ENCODE data around the gene MARK1.
"Not testable (repeated sequence)": the region's sequence is repeated elsewhere in the genome, so short reads cannot be mapped to it uniquely, and the experiment has no call there.

MARK1 gene

GRCh38 chr1:220529521-220530020, 1.6 kb downstream of the MARK1 start:
- DNase-seq, result no peak

DNA sequence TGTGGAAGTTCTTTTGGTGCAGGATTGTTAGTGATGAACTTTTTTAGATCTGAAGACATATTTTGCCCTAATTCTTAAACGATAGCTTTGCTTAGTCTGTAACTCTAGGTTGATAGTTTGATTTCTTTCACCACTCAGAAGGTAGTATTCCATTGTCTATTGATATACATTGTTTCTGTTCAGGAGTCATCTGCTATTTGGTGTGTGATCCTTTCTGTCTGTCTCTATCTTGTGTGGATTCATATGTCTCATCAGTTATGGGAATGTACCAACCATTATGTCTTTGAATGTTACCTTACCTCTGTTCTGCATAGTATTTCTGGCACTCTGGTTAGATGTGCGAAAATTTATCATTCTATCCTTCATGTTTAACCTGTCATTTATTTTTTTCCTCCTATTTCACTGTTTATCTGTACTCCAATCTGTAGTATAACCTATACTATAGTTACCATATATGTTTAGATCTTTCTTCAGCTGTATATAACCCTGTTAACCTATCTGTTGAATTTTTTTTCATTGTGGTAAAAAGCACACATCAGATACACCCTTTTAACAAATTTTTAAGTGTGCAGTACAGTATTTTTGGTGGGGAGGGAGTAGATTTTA, 5.7 kb downstream of the MARK1 start:
- no peak for DNase-seq

GRCh38 chr1:220544901-220545303, 17.0 kb downstream of the MARK1 start:
- DNase-seq, result no peak

GRCh38 chr1:220550811-220551399, 23.0 kb downstream of the MARK1 start:
- DNase-seq, result no peak

DNA sequence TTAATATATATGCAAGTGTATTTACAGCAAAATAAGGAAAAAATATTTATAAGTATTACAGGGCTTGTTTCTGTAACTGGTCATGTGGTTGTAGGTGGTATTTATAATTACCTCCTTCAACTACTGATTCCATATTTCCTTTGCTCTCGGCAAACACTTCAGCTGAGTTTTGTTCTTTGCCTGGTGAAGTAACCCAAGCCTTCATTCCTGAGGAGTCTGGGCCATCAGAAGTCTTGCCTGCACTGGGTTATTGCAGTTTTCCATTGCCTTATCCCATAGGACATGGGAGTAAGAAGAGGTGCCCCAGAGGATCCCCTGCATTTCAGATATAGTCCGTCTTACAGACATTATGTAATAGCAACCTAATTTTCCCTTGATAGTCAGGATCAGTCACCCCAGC, 23.8 kb downstream of the MARK1 start:
- DNase-seq, result no peak

GRCh38 chr1:220552672-220553260, 24.8 kb downstream of the MARK1 start:
- no peak for DNase-seq

GRCh38 chr1:220556641-220557040, 28.7 kb downstream of the MARK1 start:
- no peak for DNase-seq

GRCh38 chr1:220563564-220563963, 35.6 kb downstream of the MARK1 start:
- no peak for DNase-seq

DNA sequence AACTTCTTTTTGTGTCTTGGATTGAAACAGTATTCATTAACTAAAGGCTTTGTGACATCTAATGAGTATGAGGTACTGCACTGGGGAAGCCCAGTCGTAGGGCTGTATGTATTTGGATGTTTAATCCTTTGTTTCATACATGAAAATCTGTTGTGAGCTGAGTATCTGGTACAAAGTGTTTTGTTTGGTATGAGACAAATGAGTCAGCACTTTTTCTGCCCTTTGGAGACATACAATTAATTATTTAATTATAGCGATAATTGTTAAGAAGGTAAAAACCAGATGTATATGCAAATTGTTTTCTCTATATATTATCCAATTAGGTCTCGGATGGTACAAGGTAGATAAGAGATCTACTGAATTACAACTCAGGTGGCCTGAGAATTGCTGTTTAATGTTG, 36.3 kb downstream of the MARK1 start:
- no peak for DNase-seq

DNA sequence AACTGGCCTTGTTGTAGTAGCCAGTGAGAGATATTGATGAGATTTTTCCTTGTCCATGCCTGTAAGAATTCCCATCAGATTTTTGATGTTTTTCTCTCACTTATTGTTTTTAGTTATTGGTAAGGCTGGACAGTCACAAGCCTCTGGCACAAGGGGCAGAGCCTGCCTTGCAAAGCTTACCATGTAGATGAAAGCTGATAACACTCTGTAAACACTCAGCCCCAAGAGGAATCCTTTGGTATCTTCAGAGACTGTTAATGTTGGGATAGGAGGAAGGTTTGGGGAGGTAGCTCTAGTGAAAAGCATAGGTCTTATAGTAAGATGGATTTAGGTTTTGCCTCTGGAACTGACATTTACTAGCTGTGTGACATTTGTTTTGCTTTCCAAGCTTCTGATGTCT, 37.7 kb downstream of the MARK1 start:
- no peak for DNase-seq

DNA sequence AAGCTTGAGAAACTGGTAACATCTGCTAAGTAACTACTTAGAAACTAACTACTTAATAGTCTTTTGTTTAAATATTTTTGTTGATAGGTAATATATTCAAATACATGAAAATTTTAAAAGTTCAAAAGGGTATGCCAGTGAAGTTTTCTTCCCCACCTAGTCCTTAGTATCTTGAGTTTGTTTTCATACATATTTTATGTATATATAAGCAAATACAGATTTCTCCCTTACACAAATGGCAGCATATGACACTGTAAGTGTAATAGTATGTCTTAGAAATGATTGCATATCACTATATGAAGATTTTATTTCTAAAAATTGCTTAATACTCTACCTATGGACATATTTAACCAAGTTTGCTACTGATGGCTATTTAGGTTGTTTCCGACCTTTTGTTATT, 38.9 kb downstream of the MARK1 start:
- DNase-seq, result no peak

DNA sequence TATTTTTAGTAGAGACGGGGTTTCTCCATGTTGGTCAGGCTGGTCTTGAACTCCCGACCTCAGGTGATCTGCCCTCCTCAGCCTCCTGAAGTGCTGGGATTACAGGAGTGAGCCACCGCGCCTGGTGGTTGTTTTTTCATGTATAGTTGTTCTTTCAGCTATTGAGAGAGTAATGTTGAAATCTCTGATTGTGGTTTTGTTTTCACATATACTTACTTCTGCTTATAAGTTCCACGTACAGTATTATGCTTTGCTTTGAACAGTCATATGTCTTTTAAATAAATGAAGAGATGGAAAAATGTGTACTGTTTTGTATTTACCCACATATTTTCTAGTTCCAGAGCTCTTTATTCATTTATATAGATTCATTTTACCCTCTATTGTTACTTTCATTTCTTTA, 44.5 kb downstream of the MARK1 start:
- no peak for DNase-seq

DNA sequence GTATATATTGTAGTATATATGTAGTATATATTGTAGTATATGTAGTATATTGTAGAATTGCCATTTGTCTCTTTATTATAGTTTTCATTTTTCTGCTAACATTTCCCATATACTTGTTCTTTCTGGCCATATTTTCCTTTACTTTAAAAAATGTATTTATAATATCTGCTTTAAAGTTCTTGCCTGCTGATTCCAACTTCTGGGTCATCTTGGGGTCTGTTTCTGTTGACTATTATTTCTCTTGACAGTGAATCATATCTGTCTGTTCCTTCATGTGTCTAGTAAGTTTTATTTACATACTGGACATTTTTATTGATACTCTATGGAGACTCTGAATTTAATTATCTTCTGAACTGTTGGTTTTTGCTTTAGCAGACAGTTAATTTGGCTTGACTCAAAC, 45.9 kb downstream of the MARK1 start:
- no peak for DNase-seq

DNA sequence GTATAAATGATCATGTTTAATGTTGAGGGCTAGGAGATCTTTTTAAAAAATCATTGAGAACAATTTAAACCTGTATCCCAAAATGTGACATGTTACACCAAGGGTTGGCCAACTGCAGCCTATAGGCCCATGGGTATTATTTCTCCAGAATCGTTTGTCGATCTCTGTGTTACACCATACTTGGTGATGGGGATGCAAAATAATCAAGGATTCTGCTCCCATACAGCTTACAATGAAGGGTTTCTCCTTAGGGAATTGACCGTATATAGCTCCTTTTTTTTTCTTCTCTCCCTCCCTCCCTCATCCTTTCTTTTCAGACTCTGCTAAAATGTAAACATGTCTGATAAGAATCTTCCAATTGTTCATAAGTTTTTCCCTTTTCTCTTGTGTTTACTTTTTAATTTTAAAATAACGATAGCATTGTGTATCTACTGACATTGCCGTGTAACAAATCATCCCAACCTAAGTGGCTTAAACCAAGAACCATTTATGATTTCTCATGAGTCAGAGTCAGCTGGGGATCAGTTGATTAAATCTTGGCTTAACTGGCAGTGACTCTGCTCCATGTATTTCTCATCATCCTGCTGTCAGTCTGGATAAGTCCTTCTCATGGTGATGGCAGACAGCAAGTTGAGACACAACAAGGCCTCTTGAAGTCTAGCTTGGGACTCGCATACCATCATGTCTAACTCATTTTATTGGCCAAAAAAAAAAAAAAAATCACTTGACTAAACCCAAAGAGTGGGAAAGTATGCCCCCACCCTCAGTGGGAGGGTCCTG, 48.0 kb downstream of the MARK1 start:
- DNase-seq, result no peak

DNA sequence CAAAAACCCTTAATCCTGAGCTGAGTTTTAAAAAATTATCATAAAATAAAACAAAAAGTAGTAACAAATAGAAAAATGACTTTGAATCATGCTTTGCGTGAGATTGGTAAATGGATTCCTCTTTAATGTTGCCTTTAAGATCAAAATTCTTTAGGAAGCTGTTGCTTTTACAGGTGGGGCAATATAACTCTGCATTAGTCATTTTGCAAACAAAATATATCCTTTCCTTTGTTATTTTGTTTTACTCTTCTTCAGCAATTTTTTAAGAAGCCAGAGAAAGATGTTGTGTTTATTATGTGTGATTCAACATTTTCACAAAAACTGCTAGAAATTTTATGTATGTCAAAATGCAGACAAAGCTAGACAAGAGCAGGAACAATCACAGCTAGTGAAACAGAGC, 50.0 kb downstream of the MARK1 start:
- no peak for DNase-seq

DNA sequence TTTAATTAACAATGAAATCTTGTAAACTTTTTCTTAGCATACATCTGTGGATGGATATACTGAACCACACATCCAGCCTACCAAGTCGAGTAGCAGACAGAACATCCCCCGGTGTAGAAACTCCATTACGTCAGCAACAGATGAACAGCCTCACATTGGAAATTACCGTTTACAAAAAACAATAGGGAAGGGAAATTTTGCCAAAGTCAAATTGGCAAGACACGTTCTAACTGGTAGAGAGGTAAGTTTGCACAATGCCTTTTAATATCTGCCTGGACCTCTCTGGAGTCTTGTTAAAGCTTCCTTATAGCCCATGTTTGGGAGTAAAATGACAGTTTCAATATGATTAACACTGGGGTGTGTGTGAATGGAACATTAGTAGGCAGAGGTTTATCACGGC, 51.4 kb downstream of the MARK1 start:
- no peak for DNase-seq

- no peak for DNase-seq
Measured at GRCh38 chr1:220592714-220593113, 64.8 kb downstream of the MARK1 start.

DNA sequence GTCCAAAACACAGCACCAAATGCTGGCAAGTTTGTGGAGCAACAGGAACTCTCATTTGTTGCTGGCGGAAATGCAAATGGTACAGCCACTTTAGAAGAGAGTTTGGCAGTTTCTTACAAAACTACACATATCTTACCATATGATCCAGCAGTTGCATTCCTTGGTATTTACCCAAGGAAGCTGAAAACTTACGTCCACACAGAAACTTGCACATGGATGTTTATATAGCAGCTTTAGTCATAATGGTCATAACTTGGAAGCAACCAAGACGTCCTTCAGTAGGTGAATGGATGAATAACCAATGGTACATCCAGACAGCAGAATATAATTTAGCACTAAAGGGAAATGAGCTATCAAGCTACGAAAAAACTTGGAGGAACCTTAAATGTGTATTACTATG, 66.4 kb downstream of the MARK1 start:
- DNase-seq, result no peak

DNA sequence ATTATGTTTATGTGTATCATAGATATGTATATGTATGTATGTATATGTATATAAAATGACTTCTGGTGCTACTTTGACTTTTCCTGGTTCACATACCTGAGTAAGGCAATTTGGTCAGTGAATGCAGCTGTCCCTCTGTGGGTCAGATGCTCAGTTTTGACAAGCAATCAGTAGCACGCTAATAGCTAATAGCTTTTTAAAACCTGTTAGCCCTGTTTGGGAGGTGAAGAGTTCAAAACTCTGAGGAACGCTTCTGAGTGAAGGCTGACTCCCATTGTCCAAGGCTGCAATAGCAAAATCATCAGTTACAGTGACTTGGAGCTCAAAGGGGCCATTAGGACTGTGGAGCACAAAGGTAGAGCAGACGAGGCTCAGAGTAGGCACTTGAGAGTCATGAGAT, 67.2 kb downstream of the MARK1 start:
- DNase-seq, result no peak

GRCh38 chr1:220604926-220605325, 77.0 kb downstream of the MARK1 start:
- no peak for DNase-seq

DNA sequence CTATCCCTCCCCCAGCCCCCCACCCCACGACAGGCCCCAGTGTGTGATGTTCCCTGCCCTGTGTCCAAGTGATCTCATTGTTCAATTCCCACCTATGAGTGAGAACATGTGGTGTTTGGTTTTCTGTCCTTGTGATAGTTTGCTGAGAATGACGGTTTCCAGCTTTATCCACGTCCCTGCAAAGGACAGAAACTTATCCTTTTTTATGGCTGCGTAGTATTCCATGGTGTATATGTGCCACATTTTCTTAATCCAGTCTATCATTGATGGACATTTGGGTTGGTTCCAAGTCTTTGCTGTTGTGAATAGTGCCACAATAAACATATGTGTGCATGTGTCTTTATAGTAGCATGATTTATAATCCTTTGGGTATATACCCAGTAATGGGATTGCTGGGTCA, 77.7 kb downstream of the MARK1 start:
- DNase-seq, result not testable (repeated sequence)

- DNase-seq, result not testable (repeated sequence)
Measured at GRCh38 chr1:220611100-220611499, 83.2 kb downstream of the MARK1 start.

DNA sequence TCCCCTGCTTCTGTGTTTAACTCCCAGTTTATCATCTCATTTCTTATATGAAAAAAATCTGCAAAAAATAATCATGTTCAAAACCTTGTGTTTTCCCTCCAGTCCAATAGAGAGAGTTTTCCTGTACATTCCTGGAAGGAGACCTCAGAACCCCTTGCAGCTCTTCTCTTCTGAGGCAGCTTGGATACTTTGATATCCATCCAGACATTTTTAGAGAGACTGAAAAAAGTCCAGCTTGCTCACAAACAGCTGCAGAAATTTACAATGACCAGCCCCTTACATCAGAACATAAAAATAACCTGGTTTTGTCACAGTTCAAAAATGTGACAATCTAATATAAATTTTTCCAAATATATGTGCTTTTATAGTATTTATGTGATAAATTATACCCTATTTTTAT, 88.9 kb downstream of the MARK1 start:
- no peak for DNase-seq

GRCh38 chr1:220628431-220628830, 100.5 kb downstream of the MARK1 start:
- no peak for DNase-seq

Measured in NCI-H187 (cell line).